HEK293 (cell line): ENCODE results near the gene PPP2R2B.

Experiments used
- CTCF ChIA-PET: fragments of 350-600 bp; formaldehyde crosslinking; extraction: SDS; loops from one replicate; lab custom pipeline; 2021; ENCODE audit warnings: antibody characterized with exemption; lab: Yijun Ruan, JAX
- POLR2A ChIA-PET: fragments of 300-600 bp; formaldehyde crosslinking; extraction: SDS; loops from one replicate; lab custom pipeline; 2020; ENCODE audit warnings: antibody characterized with exemption, inconsistent platforms; lab: Yijun Ruan, JAX
- H3K27ac ChIP-seq: fragments of 200-500 bp; sonication (Bioruptor generic); 2 replicates; pipeline ENCODE4 v1.5.1; 2014; ENCODE audit warnings: low read depth, low read length, control low read depth, inconsistent platforms; ENCODE audit errors: extremely low read depth
- H3K36me3 ChIP-seq, 2 experiments: fragments of 200-500 bp in 1 of 2; sonication (Bioruptor generic) in 1 of 2; 1 replicate in 1 of 2; 2 replicates in 1 of 2; pipeline ENCODE4 v1.5.1; 2014 to 2017; ENCODE audit warnings: inconsistent platforms in 2 of 2, low read length in 2 of 2; ENCODE audit not compliant: control insufficient read depth in 2 of 2, insufficient read depth in 1 of 2
- H3K4me1 ChIP-seq: fragments of 200-500 bp; sonication (Bioruptor generic); 2 replicates; pipeline ENCODE4 v1.5.1; 2014; ENCODE audit warnings: mild to moderate bottlenecking, low read length, inconsistent platforms; ENCODE audit not compliant: control insufficient read depth, insufficient read depth
- H3K4me3 ChIP-seq: 2 replicates; pipeline ENCODE4 v1.5.1; 2011; ENCODE audit warnings: low read depth, mild to moderate bottlenecking, control low read depth, low read length, moderate library complexity
- H3K9me3 ChIP-seq: fragments of 200-500 bp; sonication (Bioruptor generic); 2 replicates; pipeline ENCODE4 v1.5.1; 2014; ENCODE audit warnings: low read depth, low read length, inconsistent platforms; ENCODE audit not compliant: control insufficient read depth, insufficient read depth
- GLI4 ChIP-seq: fragments of 450-650 bp; formaldehyde crosslinking; IDR thresholded peaks from 2 replicates; pipeline ENCODE4 v1.5.1; 2016; ENCODE audit warnings: missing biosample characterization, missing genetic modification characterization
- HOXA7 ChIP-seq: sonication (generic); formaldehyde crosslinking; IDR thresholded peaks from 2 replicates; pipeline ENCODE4 v1.8.1; 2022; ENCODE audit warnings: missing genetic modification reagents, borderline replicate concordance
- INSM2 ChIP-seq: fragments of 450-650 bp; formaldehyde crosslinking; IDR thresholded peaks from 2 replicates; pipeline ENCODE4 v1.5.1; 2016; ENCODE audit warnings: missing biosample characterization, missing genetic modification characterization
- YY2 ChIP-seq: fragments of 450-650 bp; formaldehyde crosslinking; IDR thresholded peaks from 2 replicates; pipeline ENCODE4 v1.5.1; 2016; ENCODE audit warnings: missing biosample characterization, missing genetic modification characterization
- ZBTB8A ChIP-seq: fragments of 450-650 bp; formaldehyde crosslinking; IDR thresholded peaks from 2 replicates; pipeline ENCODE4 v1.5.1; 2016; ENCODE audit warnings: missing biosample characterization, missing genetic modification characterization
- ZNF280C ChIP-seq: fragments of 450-650 bp; formaldehyde crosslinking; IDR thresholded peaks from 2 replicates; pipeline ENCODE4 v1.5.1; 2016; ENCODE audit warnings: missing biosample characterization, missing genetic modification characterization
- ZNF48 ChIP-seq: fragments of 450-650 bp; formaldehyde crosslinking; IDR thresholded peaks from 2 replicates; pipeline ENCODE4 v1.5.1; 2016; ENCODE audit warnings: missing biosample characterization, missing genetic modification characterization
- ZNF544 ChIP-seq: fragments of 450-650 bp; formaldehyde crosslinking; IDR thresholded peaks from 2 replicates; pipeline ENCODE4 v1.5.0; 2017; ENCODE audit warnings: missing biosample characterization, missing genetic modification characterization
- ZNF610 ChIP-seq: fragments of 450-650 bp; formaldehyde crosslinking; IDR thresholded peaks from 2 replicates; pipeline ENCODE4 v1.5.1; 2016; ENCODE audit warnings: missing biosample characterization, missing genetic modification characterization, borderline replicate concordance
- ZNF707 ChIP-seq: fragments of 450-650 bp; formaldehyde crosslinking; IDR thresholded peaks from 2 replicates; pipeline ENCODE4 v1.5.1; 2016; ENCODE audit warnings: missing biosample characterization, missing genetic modification characterization
- ZNF791 ChIP-seq: fragments of 450-650 bp; formaldehyde crosslinking; IDR thresholded peaks from 2 replicates; pipeline ENCODE4 v1.5.1; 2016; ENCODE audit warnings: missing biosample characterization, missing genetic modification characterization
- TF ChIP-seq, protein P1 (sequence below): fragments of 450-650 bp; formaldehyde crosslinking; conservative IDR thresholded peaks from 2 replicates; pipeline ENCODE4 v1.5.1; 2016; ENCODE audit warnings: low read depth, missing biosample characterization, missing genetic modification characterization

The PPP2R2B gene

GRCh38 chr5:146820987-146821386, 57.6 kb downstream of the PPP2R2B start:
- no peaks in the 10 kb centered on the region for H3K9me3 ChIP-seq
- H3K36me3 ChIP-seq: no peaks in the 10 kb centered on the region
- H3K27ac ChIP-seq: no peak overlapping the region
- H3K4me1 ChIP-seq: no peaks in the 10 kb centered on the region
- ChIA-PET POLR2A (no interaction called here), CTCF (no interaction called here)
- TF ChIP-seq YY2 (tag by site-specific recombination): no peak
- no peak for TF ChIP-seq ZNF610 (tag by site-specific recombination)
- TF ChIP-seq ZNF791 (tag by site-specific recombination): no peak
- TF ChIP-seq, protein P1, sequence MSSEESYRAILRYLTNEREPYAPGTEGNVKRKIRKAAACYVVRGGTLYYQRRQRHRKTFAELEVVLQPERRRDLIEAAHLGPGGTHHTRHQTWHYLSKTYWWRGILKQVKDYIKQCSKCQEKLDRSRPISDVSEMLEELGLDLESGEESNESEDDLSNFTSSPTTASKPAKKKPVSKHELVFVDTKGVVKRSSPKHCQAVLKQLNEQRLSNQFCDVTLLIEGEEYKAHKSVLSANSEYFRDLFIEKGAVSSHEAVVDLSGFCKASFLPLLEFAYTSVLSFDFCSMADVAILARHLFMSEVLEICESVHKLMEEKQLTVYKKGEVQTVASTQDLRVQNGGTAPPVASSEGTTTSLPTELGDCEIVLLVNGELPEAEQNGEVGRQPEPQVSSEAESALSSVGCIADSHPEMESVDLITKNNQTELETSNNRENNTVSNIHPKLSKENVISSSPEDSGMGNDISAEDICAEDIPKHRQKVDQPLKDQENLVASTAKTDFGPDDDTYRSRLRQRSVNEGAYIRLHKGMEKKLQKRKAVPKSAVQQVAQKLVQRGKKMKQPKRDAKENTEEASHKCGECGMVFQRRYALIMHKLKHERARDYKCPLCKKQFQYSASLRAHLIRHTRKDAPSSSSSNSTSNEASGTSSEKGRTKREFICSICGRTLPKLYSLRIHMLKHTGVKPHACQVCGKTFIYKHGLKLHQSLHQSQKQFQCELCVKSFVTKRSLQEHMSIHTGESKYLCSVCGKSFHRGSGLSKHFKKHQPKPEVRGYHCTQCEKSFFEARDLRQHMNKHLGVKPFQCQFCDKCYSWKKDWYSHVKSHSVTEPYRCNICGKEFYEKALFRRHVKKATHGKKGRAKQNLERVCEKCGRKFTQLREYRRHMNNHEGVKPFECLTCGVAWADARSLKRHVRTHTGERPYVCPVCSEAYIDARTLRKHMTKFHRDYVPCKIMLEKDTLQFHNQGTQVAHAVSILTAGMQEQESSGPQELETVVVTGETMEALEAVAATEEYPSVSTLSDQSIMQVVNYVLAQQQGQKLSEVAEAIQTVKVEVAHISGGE (tag by site-specific recombination): no peak
- no peak for TF ChIP-seq ZNF544 (tag by site-specific recombination)
- TF ChIP-seq GLI4 (tag by site-specific recombination): no peak
- TF ChIP-seq ZNF707: no peak
- no peak for TF ChIP-seq ZNF48 (tag by site-specific recombination)
- no peak for TF ChIP-seq ZNF280C (tag by site-specific recombination)
- TF ChIP-seq, all 188 proteins: peak for 0
- H3K4me3 ChIP-seq: no peak overlapping the region

GRCh38 chr5:146818822-146819221, 59.7 kb downstream of the PPP2R2B start:
- no peak overlapping the region for H3K27ac ChIP-seq
- H3K4me1 ChIP-seq: no peaks in the 10 kb centered on the region
- ChIA-PET POLR2A (no interaction called here), CTCF (interaction anchor here (1.5 kb wide), 1 partner anchor 147 kb away, joined by 6 read pairs; no protein-coding TSS in a partner anchor)
- TF ChIP-seq ZNF610 (tag by site-specific recombination): no peak
- no peak for TF ChIP-seq ZBTB8A (tag by site-specific recombination)
- TF ChIP-seq INSM2: no peak
- H3K9me3 ChIP-seq: no peaks in the 10 kb centered on the region
- no peaks in the 10 kb centered on the region for H3K36me3 ChIP-seq
- H3K4me3 ChIP-seq: no peak overlapping the region

DNA sequence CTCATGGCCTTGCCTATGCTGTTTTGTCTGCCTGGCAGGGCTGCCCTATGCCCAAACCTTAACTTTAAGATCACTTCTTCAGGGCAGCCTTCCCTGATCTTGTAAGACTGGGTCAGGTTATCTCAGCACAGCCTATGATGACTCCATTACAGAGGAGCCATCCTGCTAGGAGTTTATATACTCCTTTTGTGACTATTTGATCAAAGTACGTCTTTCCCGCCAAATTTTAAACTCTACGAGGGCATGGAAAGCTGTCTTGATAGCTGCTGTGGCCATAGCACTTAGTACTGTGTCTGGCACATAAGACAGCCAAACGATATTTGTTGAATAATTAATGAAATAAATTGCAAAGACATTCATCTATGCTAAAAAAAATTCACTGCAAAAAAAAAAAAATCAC, 60.6 kb downstream of the PPP2R2B start:
- CTCF ChIA-PET: interaction anchor here (0.7 kb wide), 2 partner anchors 34 to 371 kb away, joined by 3 to 4 read pairs; no protein-coding TSS in a partner anchor
- H3K4me3 ChIP-seq: no peak overlapping the region
- H3K4me1 ChIP-seq: no peaks in the 10 kb centered on the region
- no peaks in the 10 kb centered on the region for H3K36me3 ChIP-seq
- H3K9me3 ChIP-seq: no peaks in the 10 kb centered on the region
- no peak for TF ChIP-seq HOXA7 (CRISPR knock-in tag)
- TF ChIP-seq, all 188 proteins: peak for 0
- no peak overlapping the region for H3K27ac ChIP-seq
- POLR2A ChIA-PET: no interaction called here
